H1 (cell line): ENCODE measurements around the gene ELOVL4. TPM values are rescaled to one million over a fixed set of nuclear protein-coding genes. Genes with fewer than 3 reads are reported as not detected.

Source experiments
- ATF2 ChIP-seq: IDR thresholded peaks from 2 replicates; pipeline ENCODE4 v1.6.1; 2012; ENCODE audit warnings: low read length, inconsistent platforms
- GABPA ChIP-seq: IDR thresholded peaks from 2 replicates; pipeline ENCODE4 v1.6.1; 2011; ENCODE audit warnings: mild to moderate bottlenecking, low read length, moderate library complexity, borderline replicate concordance; ENCODE audit not compliant: insufficient read depth
- polyA plus RNA-seq, 7 experiments: library from polyadenylated mRNA; depleted of rRNA in 3 of 7; stranded (reverse) in 5 of 7; unstranded in 2 of 7; fragments of >200 nt in 5 of 7; fragments of 200-250 nt in 2 of 7; gene quantifications; 1 replicate in 5 of 7; 2 replicates in 1 of 7; 4 replicates in 1 of 7; pipeline versions ENCODE4 v1.2.1 to v1.2.3, GENCODE V29; 2011 to 2013; ENCODE audit warnings: missing spikeins in 2 of 7, mixed read lengths in 2 of 7
- total RNA-seq: library from RNA; stranded (reverse); fragmentation: NEBNext Ultra II Directional; extraction: Animal tissue kit (Norgen Biotek cat#: 25700); gene quantifications from 2 replicates; pipeline ENCODE4 v1.2.1, GENCODE V29; 2021

Gene ELOVL4
- total and polyA plus RNA-seq, 2 of the 8 experiments (the other 6 are each of a cell fraction or from before 2014, with no cell fraction given) = 2.0 to 15.0 TPM

- no peak for TF ChIP-seq GABPA
- TF ChIP-seq ATF2 = no peak
These were observed 52.4 kb downstream of the ELOVL4 start (continued) for GRCh38 chr6:79894939-79895338.
